Activated CD4-positive, CD25-positive, alpha-beta regulatory T cell treated with anti-CD3 and anti-CD28 coated beads, Interleukin-2, amount 50 U/mL, for 16 hours (primary cell): ENCODE data around the gene THSD4.

ENCODE experiments used
- DNase-seq: peaks from one replicate; pipeline ENCODE4 v3.0.0-alpha.2; 2020; ENCODE audit warnings: low read depth, low spot score

THSD4 gene

DNA sequence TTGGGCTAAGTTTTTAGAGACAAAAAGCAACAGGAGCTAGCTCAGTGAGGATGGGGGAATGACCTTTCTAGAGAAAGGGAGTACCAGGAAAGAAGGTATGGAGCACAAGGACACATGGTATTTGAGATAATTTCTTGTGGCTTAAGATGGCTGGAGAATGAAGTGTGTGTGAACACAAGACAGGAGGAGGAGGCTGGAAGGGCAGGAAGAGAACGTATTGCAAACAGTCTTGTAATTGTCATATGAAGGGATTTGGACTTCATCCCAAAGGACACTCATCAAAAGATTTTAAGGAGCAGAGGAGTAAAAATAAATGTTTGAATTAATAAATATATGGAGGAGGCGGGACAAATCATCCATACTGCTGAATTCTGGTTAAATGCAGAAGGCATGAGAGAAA is 426.5 kb downstream of the THSD4 start:
- DNase-seq: no peak

DNA sequence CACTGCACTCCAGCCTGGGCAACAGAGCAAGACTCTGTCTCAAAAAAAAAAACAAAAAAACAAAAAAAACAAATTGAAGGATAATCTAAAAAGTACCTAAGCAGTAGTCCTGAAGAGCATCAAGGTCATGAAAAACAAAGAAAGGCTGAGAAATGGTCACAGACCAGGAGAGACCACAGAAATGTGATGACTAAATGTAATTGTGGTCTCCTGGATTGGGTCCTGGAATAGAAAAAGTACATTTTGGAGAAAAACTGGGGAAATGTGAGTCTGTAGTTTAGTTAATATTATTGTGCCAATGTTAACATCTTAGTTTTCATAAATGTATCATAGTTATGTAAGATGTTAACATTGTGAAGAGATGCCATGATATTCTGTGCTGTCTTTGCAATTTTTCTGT is 427.6 kb downstream of the THSD4 start:
- no peak for DNase-seq

DNA sequence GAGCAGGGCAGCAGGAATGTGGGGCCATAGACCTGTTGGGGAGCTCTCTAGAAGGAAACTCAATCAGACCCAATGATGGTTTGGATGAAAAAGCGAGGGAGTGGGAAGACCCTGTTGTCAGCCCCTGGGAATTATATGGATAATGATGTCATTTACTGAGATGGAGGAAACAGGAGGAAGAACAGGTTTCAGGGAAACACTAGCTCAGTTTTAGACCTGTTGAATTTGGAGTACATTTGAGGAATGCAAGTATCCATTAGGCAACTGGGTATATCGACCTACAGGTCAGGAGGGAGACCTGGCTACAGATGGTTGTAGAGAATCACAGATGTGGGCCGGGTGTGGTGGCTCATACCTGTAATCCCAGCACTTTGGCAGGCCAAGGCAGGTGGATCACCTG is 428.1 kb downstream of the THSD4 start:
- no peak for DNase-seq

DNA sequence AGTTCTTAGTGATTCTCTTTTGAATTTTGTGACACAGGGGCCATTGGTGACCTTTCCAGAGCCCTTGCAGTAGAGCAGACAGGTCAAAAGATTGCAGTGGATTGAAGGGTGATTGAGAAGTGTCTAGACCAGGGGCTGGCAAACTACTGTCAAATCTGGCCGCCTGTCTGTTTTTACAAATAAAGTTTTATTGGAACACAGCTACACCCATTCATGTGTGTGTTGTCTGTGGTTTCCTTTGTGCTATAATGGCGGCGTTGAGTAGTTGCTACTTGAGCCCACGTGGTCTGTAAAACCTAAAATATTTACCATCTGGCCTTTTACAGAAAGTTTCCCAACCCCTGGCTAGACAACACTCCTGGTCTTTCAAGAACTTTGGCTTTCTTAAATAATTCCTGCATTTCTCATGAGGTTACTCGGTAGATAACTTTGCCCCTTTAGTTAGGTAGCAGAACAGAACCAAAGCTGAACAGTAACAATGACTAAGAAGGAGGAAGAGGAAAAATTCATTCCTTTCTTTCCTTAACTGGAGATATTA is 430.0 kb downstream of the THSD4 start:
- no peak for DNase-seq

DNA sequence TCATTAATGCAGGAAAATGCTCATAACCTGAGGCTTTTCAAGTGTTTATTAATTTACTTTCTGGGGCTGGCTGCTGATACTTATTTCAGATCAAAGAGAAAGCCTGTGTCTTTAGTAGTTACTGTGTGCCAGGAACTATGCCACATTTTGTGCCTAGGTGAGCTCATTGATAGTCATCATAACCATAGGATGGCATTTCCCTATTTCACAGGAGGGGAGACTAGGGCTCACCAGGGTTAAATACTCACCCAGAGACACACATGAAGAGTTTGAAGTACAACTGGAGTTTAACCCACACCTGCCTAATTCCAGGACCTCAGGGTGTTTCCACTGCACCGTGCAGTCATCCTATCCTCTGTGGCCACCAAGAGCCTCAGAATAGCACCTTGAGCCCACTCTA is 430.7 kb downstream of the THSD4 start:
- DNase-seq: no peak

DNA sequence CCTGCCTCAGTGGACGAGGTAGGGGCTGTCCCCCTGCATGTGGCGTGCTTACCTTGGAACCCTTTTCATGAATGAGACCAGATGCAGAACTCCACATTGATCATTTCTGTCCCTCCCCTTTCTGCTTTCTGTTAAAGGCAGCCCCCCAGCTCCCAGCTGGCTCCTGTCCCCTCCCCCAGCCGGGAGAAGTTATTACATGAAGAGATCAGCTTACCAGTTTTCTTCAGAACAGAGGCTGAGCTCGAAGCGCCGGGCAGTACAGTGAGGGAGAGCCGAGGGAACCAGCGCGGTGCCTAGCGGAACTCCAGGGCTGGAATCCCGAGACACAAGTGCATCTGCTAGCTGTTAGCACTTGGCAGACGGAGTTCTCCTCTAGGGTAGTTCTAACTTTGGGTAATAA is 431.7 kb downstream of the THSD4 start:
- DNase-seq: no peak

DNA sequence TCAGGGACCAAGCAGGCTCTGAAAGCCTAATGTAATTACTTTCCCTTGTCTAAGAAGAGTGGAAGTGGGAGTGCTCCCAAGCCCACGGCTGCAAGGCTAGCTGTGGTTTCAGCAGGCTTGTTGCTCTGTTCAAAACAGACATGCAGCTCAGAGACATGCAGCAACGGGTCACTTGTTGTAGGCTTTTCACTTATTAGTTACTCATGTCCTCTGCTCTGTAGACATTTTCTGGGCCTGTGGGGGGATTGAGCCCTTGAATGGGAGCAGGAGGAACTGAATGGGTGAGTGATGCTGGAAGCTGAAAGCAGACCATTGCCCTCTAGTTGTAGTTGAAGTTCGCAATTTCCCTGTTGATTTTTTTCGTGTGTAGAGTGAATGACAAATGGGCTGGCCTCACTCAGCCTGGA is 433.1 kb downstream of the THSD4 start:
- no peak for DNase-seq

DNA sequence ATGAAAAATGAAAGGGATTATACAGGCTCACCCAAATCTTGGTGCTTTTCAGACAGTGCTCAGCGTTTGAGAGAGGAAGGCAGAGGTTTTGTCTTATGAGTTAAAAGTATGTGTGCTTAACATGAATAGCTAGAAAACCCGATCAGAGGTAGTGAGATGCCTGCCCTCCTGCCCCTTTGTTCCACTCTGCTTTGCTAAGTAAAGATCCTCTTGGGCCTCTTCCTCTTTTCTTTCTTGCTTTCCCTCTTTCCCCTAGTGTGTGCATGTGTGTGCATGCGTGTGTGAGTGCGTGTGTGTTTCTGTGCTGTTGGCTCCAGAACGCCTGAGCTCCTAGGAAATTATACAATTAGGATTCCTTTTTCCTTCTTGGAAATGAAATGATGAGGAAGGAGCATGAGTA is 433.8 kb downstream of the THSD4 start:
- DNase-seq: no peak

DNA sequence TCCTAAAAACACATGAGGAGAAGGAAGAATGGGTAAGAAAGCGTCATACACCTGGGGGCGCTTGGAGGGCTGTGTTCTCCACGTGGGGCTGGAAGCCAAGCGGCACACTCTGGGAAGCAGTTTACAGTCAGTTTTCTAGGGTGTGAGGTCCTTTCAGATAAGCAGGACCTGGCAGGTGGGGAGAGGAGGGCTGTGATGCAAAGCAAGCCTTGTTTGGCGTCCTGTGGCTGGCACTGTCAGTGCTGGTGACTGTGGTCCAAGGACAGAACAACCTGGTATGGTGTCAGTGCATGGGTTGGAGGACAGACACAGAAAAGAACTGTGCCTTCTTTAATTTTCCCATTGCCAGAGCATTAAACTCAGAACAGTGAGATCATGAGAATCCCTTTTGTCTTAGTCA is 434.4 kb downstream of the THSD4 start:
- no peak for DNase-seq

DNA sequence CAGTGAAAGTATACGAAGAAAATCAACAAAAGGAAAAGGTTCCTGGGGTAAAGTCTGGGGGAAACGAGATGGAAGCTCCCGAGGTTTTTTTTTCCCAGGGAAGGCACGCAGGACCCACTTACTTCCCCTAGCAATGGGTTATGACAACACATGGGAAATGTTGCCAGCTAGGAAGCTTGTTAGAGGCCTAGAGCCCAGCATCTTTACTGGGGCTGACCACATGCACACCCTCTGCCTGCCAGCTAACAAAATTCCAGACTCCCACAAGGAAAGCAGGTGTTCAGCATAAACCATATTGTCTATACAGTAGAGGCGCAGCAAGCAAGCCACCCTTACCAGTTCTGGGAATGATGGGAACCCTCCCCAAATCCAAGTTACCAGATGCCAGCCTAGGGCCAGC is 436.3 kb downstream of the THSD4 start:
- DNase-seq: no peak

DNA sequence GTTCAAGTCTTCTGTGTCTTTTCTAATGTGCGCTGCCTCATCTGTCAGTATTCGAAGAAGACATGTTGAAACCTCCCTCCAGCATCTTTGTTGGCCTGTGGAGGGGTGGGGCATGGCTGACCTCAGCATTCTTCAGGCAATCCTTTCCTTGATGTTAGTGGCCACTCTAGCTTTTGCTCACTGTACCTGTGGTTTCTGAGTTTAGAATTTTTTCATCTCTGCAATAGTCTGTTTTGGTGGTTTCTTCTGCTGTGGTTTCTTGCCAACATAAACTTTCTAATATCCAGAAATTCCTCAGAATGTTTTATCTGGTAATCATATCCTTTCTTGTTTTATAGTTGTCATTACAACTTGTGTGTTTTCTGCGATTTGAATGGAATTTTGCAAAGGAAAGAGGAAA is 443.8 kb downstream of the THSD4 start:
- DNase-seq: no peak

DNA sequence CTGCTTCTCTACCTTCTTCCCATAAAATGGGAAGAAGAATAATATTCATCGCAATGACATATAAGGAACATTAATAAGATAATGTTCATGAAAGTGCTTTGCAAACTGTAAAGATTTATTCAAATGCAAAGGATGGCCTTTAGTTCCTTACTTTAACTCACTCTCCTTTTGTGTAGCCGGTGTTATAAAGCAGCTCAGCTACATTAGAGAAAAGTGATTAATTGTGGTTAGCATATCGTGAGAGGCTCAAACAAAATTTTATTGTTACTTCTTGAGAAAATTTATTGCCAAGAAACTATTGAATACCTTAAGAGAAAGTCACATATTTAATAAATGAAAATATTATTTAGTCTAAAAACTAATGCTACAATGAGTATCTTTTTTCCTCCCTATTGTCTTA is 444.3 kb downstream of the THSD4 start:
- no peak for DNase-seq

DNA sequence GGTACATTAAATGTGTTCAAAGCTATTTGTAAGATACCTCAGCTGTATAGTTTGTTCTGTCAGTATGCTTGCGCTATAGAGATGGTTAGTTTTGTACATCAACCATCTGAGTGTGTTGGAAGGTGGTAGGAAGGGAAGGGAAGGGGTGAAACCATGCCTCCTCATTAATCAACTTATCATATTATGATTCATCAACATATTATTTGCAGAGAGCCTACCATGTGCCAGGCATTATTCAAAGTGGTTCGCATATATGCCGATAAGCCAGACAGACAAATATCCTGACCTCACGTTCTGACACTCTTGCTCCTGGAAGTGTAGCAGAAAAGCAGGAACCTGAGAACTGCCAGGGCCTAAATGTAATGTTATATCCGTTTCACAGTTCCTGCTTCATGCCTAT is 447.0 kb downstream of the THSD4 start:
- no peak for DNase-seq

DNA sequence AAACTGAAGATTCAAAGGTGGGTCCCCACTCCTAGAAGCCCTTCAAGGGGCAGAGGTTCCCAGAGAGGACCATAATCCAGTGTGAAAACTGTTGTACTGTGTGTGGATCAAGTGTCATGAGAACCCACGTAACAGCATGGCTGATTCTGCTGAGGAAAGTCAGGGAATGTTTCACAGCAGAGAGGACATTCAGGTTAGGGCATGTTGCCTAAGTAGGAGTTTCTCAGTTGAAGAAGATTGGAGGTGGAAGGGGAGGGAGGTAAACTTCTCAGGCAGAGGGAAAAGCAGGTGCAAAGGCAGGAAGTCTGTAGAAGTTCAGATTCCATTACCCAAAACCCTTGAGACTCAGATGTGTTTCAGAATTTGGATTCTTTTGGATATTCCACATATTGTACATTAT is 448.9 kb downstream of the THSD4 start:
- no peak for DNase-seq

DNA sequence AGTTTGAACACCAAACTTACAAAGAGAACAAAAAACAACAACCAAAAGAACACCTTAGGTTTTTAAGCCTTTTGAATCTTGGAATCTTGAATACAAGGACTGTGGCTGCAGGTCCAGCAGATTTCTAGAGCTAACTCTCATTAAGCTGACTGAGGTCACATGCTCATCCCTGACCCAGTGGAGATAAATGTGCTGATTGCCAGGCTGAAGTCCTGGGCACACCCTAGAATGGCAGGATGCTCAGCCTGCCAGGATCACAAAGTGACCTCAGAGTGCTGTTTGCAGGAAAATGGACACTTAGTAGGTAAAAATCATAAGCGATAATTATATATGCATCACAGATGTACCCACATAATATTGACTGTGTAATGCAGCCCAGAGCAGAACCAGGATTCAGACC is 449.7 kb downstream of the THSD4 start:
- DNase-seq: no peak

DNA sequence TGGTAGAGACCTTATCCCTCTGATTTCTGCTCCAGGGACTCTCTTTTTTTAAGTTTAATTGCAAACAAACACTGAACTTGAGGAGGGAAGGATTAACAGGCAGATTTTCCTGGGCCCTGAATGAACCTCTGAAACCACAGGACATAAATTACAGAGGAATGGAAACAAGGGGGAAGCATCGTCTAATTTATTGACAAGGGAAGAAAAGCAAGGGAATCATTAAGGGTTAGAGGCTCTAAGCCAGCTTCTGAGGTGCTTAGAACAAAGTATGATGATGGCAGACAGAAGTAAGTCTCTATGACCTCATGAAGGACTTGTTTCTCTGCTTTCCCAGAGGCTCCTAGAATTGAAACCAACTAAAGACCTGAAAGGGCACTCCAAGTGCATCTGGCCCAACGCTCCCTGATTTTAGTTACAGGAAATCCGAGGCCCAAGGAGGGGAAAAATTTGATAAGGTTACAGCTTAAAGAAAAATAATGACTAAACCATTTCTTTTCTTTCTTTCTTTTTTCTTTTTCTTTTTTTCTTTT is 450.4 kb downstream of the THSD4 start:
- no peak for DNase-seq

DNA sequence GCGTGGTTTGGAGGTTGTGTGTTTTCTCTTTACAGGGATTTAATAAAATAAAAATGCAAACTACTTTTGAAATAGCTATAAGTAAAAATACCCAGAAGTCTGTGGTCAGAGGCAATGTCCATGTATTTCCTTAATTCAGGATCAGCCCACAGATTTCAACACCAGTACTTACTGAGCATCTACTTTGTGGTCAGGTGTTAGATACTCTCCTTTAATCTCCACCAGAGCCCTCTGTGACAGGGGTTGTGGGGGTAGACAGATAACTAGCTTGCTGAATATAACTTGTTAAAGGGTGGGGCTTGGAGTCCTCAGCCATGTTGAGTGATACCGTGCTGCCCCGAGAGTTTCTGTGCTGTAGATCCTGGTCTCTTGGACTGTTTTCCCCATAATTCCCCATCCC is 451.0 kb downstream of the THSD4 start:
- no peak for DNase-seq

DNA sequence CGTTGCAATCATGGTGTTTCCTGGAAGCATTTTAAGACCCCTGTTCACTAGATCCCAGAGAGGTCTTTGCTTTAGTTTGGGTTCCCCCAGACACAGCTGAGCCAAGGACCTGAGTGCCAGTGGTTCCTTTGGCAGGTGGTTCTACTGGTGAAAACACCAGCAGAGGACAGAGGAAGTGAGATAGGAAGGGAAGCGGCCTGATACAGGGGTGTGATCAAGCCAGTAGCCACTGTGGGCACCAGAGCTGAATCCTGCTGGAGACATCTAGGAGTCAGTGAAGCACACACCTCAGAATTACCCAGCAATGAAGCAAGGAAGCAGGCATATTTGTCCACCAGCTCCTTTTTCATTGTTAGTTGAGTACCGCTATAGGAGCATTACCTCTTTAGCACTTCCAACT is 451.9 kb downstream of the THSD4 start:
- no peak for DNase-seq

DNA sequence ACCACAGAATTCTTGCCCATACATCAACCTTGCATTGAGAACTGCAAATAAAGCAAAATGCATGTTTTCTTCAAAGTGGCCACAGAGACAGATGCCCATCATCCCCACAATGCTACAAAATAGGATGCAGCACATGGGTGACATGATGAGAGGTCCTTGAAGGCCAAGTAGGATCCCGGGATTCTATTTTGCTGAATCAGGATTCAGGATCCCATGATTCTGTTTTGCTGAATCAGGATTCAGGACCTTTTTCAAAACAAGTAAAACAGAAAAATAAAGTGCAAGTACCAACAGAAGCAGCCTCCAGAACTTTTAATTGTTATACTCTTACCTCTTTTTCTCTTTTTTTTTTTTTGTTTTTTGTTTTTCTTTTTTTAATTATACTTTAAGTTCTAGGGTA is 453.0 kb downstream of the THSD4 start:
- DNase-seq: no peak

DNA sequence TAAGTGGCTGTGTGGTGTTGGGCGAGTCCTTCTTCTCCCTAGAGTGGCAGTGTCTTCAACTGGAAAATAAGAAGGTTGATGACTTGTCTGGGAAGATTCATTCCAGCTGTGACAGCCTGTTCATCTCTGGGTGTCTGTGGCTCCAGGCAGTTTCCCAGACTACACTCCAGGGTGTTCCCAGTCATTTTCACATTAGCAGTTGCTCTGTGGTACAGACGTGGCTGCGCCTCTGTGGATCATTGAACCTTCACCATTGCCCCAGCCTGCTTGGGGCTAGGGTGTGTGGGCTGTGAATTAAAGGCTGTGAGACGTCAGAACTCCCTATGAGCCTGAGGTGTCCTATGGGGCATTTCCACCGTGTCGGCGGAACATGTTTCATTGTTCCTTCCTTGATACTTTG is 455.5 kb downstream of the THSD4 start:
- DNase-seq: no peak

DNA sequence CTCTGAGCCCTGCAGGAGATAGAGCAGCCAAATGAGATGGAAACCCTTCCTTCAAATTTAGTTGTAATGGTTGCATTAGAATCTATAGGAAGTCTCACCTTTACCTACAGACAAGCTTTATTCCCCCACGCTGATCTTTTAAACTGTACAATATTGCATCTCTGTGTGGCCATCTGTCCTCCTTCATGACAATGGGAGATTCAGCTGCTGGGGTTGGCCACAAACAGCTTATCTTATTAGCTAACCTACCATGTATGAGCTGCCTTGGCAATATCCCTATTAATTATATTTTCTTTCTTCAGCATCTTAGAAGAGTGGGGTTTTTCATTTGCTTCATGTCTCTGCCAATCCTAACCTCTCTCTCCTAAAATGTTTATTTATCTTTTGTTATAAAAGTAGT is 456.4 kb downstream of the THSD4 start:
- DNase-seq: no peak

DNA sequence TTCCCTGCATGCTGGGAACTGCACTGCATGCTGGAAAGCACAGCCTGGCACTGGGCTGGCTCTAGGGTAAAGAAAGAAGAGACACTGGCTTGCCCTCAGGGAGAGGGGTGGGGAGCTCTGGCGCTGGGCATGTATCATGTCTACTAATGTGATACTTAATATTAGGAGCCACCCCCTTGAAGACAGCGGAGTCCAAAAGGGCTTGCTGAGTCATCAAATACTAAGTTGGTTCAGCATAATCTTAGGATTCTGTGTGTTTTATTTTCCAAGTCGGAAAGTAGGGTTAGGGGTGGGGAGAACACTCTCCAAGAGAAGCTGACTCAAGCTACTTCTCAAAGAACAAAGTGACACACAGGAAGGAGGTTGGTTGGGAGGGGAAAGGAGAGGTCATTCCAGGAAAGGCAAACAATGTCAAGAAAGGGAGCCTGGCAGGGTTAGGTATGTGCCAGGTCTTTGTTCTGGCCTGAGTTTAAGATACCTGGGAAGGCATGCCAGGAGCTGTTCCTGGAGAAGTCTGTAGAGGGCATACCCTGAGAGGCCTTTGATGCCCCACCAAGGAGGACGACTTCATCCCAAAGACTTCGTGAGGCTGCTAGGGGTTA is 457.3 kb downstream of the THSD4 start:
- DNase-seq: no peak

DNA sequence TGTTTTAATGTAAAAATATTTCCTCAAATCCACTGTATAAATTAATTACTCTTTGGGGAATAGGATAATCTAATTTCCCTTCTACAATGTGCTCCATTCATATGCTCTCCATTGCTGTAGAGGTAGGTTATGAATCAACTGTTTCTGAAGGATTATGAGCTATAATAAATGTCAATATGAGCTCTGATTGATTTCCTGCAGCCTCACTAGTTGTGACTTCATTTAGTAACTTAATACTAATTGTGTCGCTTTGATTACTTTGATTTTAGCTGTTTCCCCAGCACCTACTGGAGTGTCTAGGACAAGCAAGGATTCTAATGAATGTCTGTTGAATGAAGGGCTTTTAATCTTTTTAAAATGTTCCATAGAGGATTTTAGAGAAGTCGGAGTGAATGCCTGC is 458.3 kb downstream of the THSD4 start:
- DNase-seq: no peak

DNA sequence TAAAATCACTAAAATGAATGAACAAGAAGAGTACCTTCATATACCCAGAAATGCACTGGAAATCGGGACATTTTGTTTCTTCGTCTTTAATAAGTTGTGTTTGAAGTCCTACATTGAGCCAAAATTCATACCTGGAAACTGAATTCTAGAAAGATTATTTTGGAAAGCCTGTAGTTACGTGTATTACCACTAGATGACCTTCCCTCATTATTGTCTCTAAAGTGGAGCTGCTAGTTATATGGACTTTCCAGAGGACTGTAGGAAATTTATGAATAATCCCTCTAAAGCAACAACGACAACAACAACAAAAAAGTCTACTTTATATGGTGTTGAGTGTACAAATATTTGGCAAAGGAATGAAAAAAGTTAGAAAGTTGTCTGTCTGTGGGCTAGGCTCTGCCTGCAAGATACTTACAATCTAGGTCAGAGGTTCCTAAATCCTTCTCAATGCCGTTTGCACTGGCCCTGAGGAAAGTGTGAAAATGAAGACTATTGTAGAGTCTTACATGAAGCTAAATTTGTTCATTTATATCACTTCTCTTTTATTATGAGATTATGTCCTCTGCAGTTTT is 460.3 kb downstream of the THSD4 start:
- no peak for DNase-seq
